SJSA1 (cell line): Measurements from ENCODE around the gene HSPB8. TPM values are rescaled to one million over a fixed set of nuclear protein-coding genes. Genes with fewer than 3 reads are reported as not detected.

Source experiments
- DNase-seq, 2 experiments: peaks; one replicate each; pipeline ENCODE4 v3.0.0-alpha.2; 2015 to 2020; ENCODE audit warnings: low spot score in 2 of 2, low read depth in 1 of 2
- H3K27ac ChIP-seq: fragments of 250-450 bp; sonication (Bioruptor Pico); 2 replicates; pipeline ENCODE4 v1.5.1; 2020; ENCODE audit warnings: mild to moderate bottlenecking, moderate library complexity
- H3K27me3 ChIP-seq: fragments of 250-450 bp; sonication (Bioruptor Pico); replicated peaks from 2 replicates; pipeline ENCODE4 v1.5.1; 2020; ENCODE audit warnings: mild to moderate bottlenecking, moderate library complexity
- H3K36me3 ChIP-seq: fragments of 250-450 bp; sonication (Bioruptor Pico); 2 replicates; pipeline ENCODE4 v1.5.1; 2020; ENCODE audit warnings: mild to moderate bottlenecking
- H3K4me1 ChIP-seq: fragments of 250-450 bp; sonication (Bioruptor Pico); replicated peaks from 2 replicates; pipeline ENCODE4 v1.6.1; 2021; ENCODE audit warnings: mild to moderate bottlenecking
- H3K4me3 ChIP-seq: fragments of 250-450 bp; sonication (Bioruptor Pico); 2 replicates; pipeline ENCODE4 v1.5.1; 2020; ENCODE audit warnings: mild to moderate bottlenecking
- H3K9me3 ChIP-seq: fragments of 250-450 bp; sonication (Bioruptor Pico); replicated peaks from 2 replicates; pipeline ENCODE4 v1.5.1; 2020; ENCODE audit warnings: mild to moderate bottlenecking
- total RNA-seq: library from RNA; depleted of rRNA; stranded (reverse); fragments of >200 nt; shearing (Covaris generic); gene quantifications from 2 replicates; pipeline ENCODE4 v1.2.3, GENCODE V29; 2014

The HSPB8 gene
- total RNA-seq, 1 experiment from 2014 or later = 7.1 TPM

GRCh38 chr12:119156401-119157044, 22.2 kb upstream of the HSPB8 start:
- Histone ChIP-seq H3K36me3 (no peaks in the 10 kb centered on the region), H3K27ac (no peak overlapping the region), H3K4me3 (no peak overlapping the region), H3K4me1 (no peaks in the 10 kb centered on the region), H3K27me3 (no peaks in the 10 kb centered on the region), H3K9me3 (no peaks in the 10 kb centered on the region)
- DNase-seq = no peak

GRCh38 chr12:119157528-119157927, 21.2 kb upstream of the HSPB8 start:
- no peak overlapping the region for H3K4me3 ChIP-seq
- no peaks in the 10 kb centered on the region for H3K27me3 ChIP-seq
- no peaks in the 10 kb centered on the region for H3K4me1 ChIP-seq
- no peaks in the 10 kb centered on the region for H3K36me3 ChIP-seq
- no peak overlapping the region for H3K27ac ChIP-seq
- H3K9me3 ChIP-seq = no peaks in the 10 kb centered on the region
- DNase-seq = no peak

- H3K4me3 ChIP-seq = no peak overlapping the region
- no peaks in the 10 kb centered on the region for H3K36me3 ChIP-seq
- H3K27me3 ChIP-seq = no peaks in the 10 kb centered on the region
- no peak overlapping the region for H3K27ac ChIP-seq
- no peaks in the 10 kb centered on the region for H3K4me1 ChIP-seq
- no peaks in the 10 kb centered on the region for H3K9me3 ChIP-seq
- no peak for DNase-seq
These were observed 20.8 kb upstream of the HSPB8 start for GRCh38 chr12:119157978-119158377.

GRCh38 chr12:119158402-119158801, 20.3 kb upstream of the HSPB8 start:
- H3K27ac ChIP-seq = no peak overlapping the region
- no peaks in the 10 kb centered on the region for H3K9me3 ChIP-seq
- DNase-seq = no peak
- H3K4me3 ChIP-seq = no peak overlapping the region
- no peaks in the 10 kb centered on the region for H3K27me3 ChIP-seq
- no peaks in the 10 kb centered on the region for H3K36me3 ChIP-seq
- H3K4me1 ChIP-seq = no peaks in the 10 kb centered on the region

- no peaks in the 10 kb centered on the region for H3K9me3 ChIP-seq
- H3K36me3 ChIP-seq = no peaks in the 10 kb centered on the region
- no peak overlapping the region for H3K27ac ChIP-seq
- no peaks in the 10 kb centered on the region for H3K4me1 ChIP-seq
- no peak for DNase-seq
- H3K4me3 ChIP-seq = no peak overlapping the region
- no peaks in the 10 kb centered on the region for H3K27me3 ChIP-seq
These were observed 18.9 kb upstream of the HSPB8 start for GRCh38 chr12:119159844-119160243.

- Histone ChIP-seq H3K36me3 (no peaks in the 10 kb centered on the region), H3K4me3 (no peak overlapping the region), H3K4me1 (no peaks in the 10 kb centered on the region), H3K27ac (no peak overlapping the region), H3K9me3 (no peaks in the 10 kb centered on the region; the same call in 1 of the 2 replicates), H3K27me3 (no peaks in the 10 kb centered on the region; the same call in 1 of the 2 replicates)
- DNase-seq = no peak
These were observed 10.8 kb upstream of the HSPB8 start for GRCh38 chr12:119167902-119168301.

GRCh38 chr12:119168721-119169120, 10.0 kb upstream of the HSPB8 start:
- H3K4me1 ChIP-seq = no peaks in the 10 kb centered on the region
- H3K27me3 ChIP-seq = no peaks in the 10 kb centered on the region; the same call in 1 of the 2 replicates
- H3K9me3 ChIP-seq = no peaks in the 10 kb centered on the region; the same call in 1 of the 2 replicates
- H3K36me3 ChIP-seq = no peaks in the 10 kb centered on the region
- no peak overlapping the region for H3K27ac ChIP-seq
- DNase-seq = no peak
- no peak overlapping the region for H3K4me3 ChIP-seq

GRCh38 chr12:119169150-119169549, 9.6 kb upstream of the HSPB8 start:
- Histone ChIP-seq H3K9me3 (no peaks in the 10 kb centered on the region; the same call in 1 of the 2 replicates), H3K27me3 (no peaks in the 10 kb centered on the region; the same call in 1 of the 2 replicates), H3K36me3 (no peaks in the 10 kb centered on the region), H3K4me1 (0 out of 2 replicates have a peak, but pooled peaks cover 2% of the 10 kb centered on the region), H3K27ac (no peak overlapping the region), H3K4me3 (no peak overlapping the region)
- DNase-seq = no peak

GRCh38 chr12:119171291-119171690, 7.4 kb upstream of the HSPB8 start:
- no peaks in the 10 kb centered on the region; the same call in 1 of the 2 replicates for H3K9me3 ChIP-seq
- peaks cover 8% of the 10 kb centered on the region for H3K4me1 ChIP-seq
- no peak overlapping the region for H3K27ac ChIP-seq
- no peaks in the 10 kb centered on the region; the same call in 1 of the 2 replicates for H3K27me3 ChIP-seq
- DNase-seq = no peak
- H3K36me3 ChIP-seq = no peaks in the 10 kb centered on the region
- no peak overlapping the region for H3K4me3 ChIP-seq

- H3K9me3 ChIP-seq = no peaks in the 10 kb centered on the region; the same call in 1 of the 2 replicates
- H3K27ac ChIP-seq = no peak overlapping the region
- peaks cover 13% of the 10 kb centered on the region for H3K4me1 ChIP-seq
- no peak for DNase-seq
- H3K4me3 ChIP-seq = no peak overlapping the region
- no peaks in the 10 kb centered on the region; the same call in 1 of the 2 replicates for H3K27me3 ChIP-seq
- no peaks in the 10 kb centered on the region for H3K36me3 ChIP-seq
These were observed 6.9 kb upstream of the HSPB8 start for GRCh38 chr12:119171691-119172425.

- Histone ChIP-seq H3K36me3 (no peaks in the 10 kb centered on the region), H3K4me1 (peaks cover 28% of the 10 kb centered on the region), H3K9me3 (no peaks in the 10 kb centered on the region; the same call in 1 of the 2 replicates), H3K27ac (no peak overlapping the region), H3K4me3 (no peak overlapping the region), H3K27me3 (no peaks in the 10 kb centered on the region; the same call in 1 of the 2 replicates)
- no peak for DNase-seq
These were observed 3.6 kb upstream of the HSPB8 start for GRCh38 chr12:119175081-119175480.

- DNase-seq = peak; percentile 39 to 72
- Histone ChIP-seq H3K27ac (no peak overlapping the region), H3K9me3 (no peaks in the 10 kb centered on the region), H3K27me3 (no peaks in the 10 kb centered on the region; the same call in 1 of the 2 replicates), H3K36me3 (no peaks in the 10 kb centered on the region), H3K4me3 (peak overlapping the region; percentile 20), H3K4me1 (peaks cover 38% of the 10 kb centered on the region)
These were observed 2.3 kb upstream of the HSPB8 start for GRCh38 chr12:119176267-119177055.

- DNase-seq = no peak
- Histone ChIP-seq H3K9me3 (no peaks in the 10 kb centered on the region), H3K4me3 (no peak overlapping the region), H3K4me1 (peaks cover 38% of the 10 kb centered on the region), H3K27me3 (no peaks in the 10 kb centered on the region; the same call in 1 of the 2 replicates), H3K36me3 (no peaks in the 10 kb centered on the region), H3K27ac (no peak overlapping the region)
These were observed 1.7 kb upstream of the HSPB8 start for GRCh38 chr12:119177056-119177325.
